Heart left ventricle (tissue), 16 donors: Measurements from ENCODE around the gene HORMAD2. TPM values are rescaled to one million over a fixed set of nuclear protein-coding genes. Genes with fewer than 3 reads are reported as not detected.
"Not testable (repeated sequence)": the region's sequence is repeated elsewhere in the genome, so short reads cannot be mapped to it uniquely, and the experiment has no call there.

ENCODE experiments used
- ATAC-seq, 4 donors: fragments of 200-7000 bp; cut with Tn5 transposase; one replicate each; pipeline ENCODE4 v1.9.1; 2020 to 2022; ENCODE audit warnings: moderate library complexity in 4 of 4, mild to moderate bottlenecking in 3 of 4, moderate number of reproducible peaks in 1 of 4
- DNase-seq, 5 donors: peaks; one replicate each; pipeline ENCODE4 v3.0.0-alpha.2; 2020
- H3K27ac ChIP-seq, 12 donors: fragments of 200-600 bp; sonication (generic) in 4 of 12; one replicate each; pipeline versions ENCODE4 v1.5.0 to v1.8.0; 2016 to 2022; ENCODE audit warnings: mild to moderate bottlenecking in 2 of 12
- H3K27me3 ChIP-seq, 9 donors: fragments of 200-600 bp; sonication (generic) in 2 of 9; one replicate each; pipeline versions ENCODE4 v1.5.1 to v1.8.0; 2016 to 2022; ENCODE audit warnings: mild to moderate bottlenecking in 3 of 9
- H3K36me3 ChIP-seq, 9 donors: fragments of 200-600 bp; sonication (generic) in 2 of 9; one replicate each; pipeline versions ENCODE4 v1.5.0 to v1.8.0; 2018 to 2022; ENCODE audit warnings: mild to moderate bottlenecking in 2 of 9
- H3K4me1 ChIP-seq, 12 donors: fragments of 200-600 bp; sonication (generic) in 4 of 12; one replicate each; pipeline versions ENCODE4 v1.5.0 to v1.8.0; 2016 to 2022; ENCODE audit warnings: mild to moderate bottlenecking in 3 of 12
- H3K4me3 ChIP-seq, 12 donors: fragments of 200-600 bp; sonication (generic) in 4 of 12; one replicate each; pipeline versions ENCODE4 v1.5.0 to v1.8.0; 2017 to 2022; ENCODE audit warnings: mild to moderate bottlenecking in 9 of 12, moderate library complexity in 4 of 12
- H3K9me3 ChIP-seq, 12 donors: fragments of 200-600 bp; sonication (generic) in 4 of 12; one replicate each; pipeline versions ENCODE4 v1.5.0 to v1.8.0; 2016 to 2022; ENCODE audit warnings: mild to moderate bottlenecking in 1 of 12
- CTCF ChIP-seq, 12 donors: fragments of 200-600 bp; sonication (generic) in 4 of 12; IDR thresholded peaks; one replicate each; pipeline versions ENCODE4 v1.5.0 to v1.8.0; 2018 to 2022; ENCODE audit warnings: antibody characterized with exemption in 12 of 12, mild to moderate bottlenecking in 5 of 12
- POLR2A ChIP-seq, 2 donors: fragments of 450-650 bp; IDR thresholded peaks; one replicate each; pipeline ENCODE4 v1.6.1; 2017; ENCODE audit warnings: antibody characterized with exemption in 2 of 2, mild to moderate bottlenecking in 2 of 2, moderate library complexity in 2 of 2
- WGBS, 4 donors: extraction: QIAGEN DNeasy Blood & Tissue Kit in 2 of 4; methylation state at CpG; one replicate each; pipeline versions ENCODE4 v1.1.5 to v1.1.7; 2013 to 2018; 5-methylcytosine and 5-hydroxymethylcytosine counted together
- intact Hi-C, 10 donors: fragments of 100-400 bp; cut with DNase I; formaldehyde crosslinking; loops; one replicate each; pipeline versions ENCODE4 v1.11.1 to v1.14.2; 2022
- polyA plus RNA-seq, 2 donors: library from polyadenylated mRNA; stranded (reverse); fragments of 200-250 nt; gene quantifications; one replicate each; pipeline ENCODE4 v1.2.3, GENCODE V29; 2013
- total RNA-seq, 9 donors: library from RNA; depleted of rRNA in 2 of 9; stranded (reverse); fragments of >200 nt in 2 of 9; fragmentation: NEBNext Ultra II Directional in 3 of 9; extraction: Animal tissue kit (Norgen Biotek cat#: 25700) in 3 of 9; gene quantifications; one replicate each; pipeline versions ENCODE4 v1.1.0 to v1.2.4, GENCODE V29; 2016 to 2023
- donor health status: ischemic (EF 13 %, LVEDD 7.1; RV severe dilation, severe dysfunction).
- donor health status: healthy with polysubstance abuse.
- donor health status: DM: no; HTN: yes; CAD: no.
- donor health status: DM: no; HTN: no; CAD: no.
- donor health status: ischemic (EF 25% LVEDD 6.9; RV normal size, moderate dysfunction).
- donor health status: ischemic (EF 25% LVEDD 5.7; RV mildly dilated, moderate dysfunction).
- donor health status: healthy.
- donor health status: DM: yes; HTN: yes; CAD: no.
- donor health status: ischemic (EF 35%, LVEDD 5.7; RV mildly dilated, moderate dysfunction).
- donor health status: nonischemic (EF 11% LVEDD 7.7; RV severe dilation, severe dysfunction).
- donor health status: DM: yes; HTN: yes; CAD: no.
- donor health status: PGD.
- donor health status: ischemic (EF 29% LVEDD 5.4; RV normal size, mild dysfunction).
- donor health status: nonischemic (EF 23%, LVEDD 6.1; RV moderate dilation, normal function).

Gene HORMAD2
- total and polyA plus RNA-seq, 11 donors, result not detected

GRCh38 chr22:30094804-30095203 is 14.5 kb downstream of the HORMAD2 start:
- intact Hi-C loops, result loop anchor here in 1 of 10 donors (5.0 kb wide), 1 partner anchor 458 kb away; no protein-coding TSS in a partner anchor
- Histone ChIP-seq H3K36me3 (no peaks in the 10 kb centered on the region), H3K4me1 (no peaks in the 10 kb centered on the region), H3K27me3 (peaks cover 0 to 45% (median 0%) of the 10 kb centered on the region in 9 donors), H3K27ac (no peak overlapping the region), H3K9me3 (peaks cover 0 to 6% (median 0%) of the 10 kb centered on the region in 12 donors), H3K4me3 (no peak overlapping the region)
- ATAC-seq (no peak), DNase-seq (no peak)
- TF ChIP-seq CTCF (IDR thresholded peaks at IDR 0.05) (no peak), POLR2A (IDR thresholded peaks at IDR 0.05) (no peak)
- WGBS, 4 donors, result 87 to 96% (median 90%) methylated on average over 1 of the region's 1 CpG

- no peak for ATAC-seq
- H3K36me3 ChIP-seq, result no peaks in the 10 kb centered on the region
- WGBS, 4 donors, result 22 to 38% (median 33%) methylated on average over 1 of the region's 1 CpG
- H3K9me3 ChIP-seq, result peaks cover 0 to 2% (median 0%) of the 10 kb centered on the region in 12 donors
- no peak overlapping the region for H3K4me3 ChIP-seq
- TF ChIP-seq CTCF (IDR thresholded peaks at IDR 0.05) (no peak), POLR2A (IDR thresholded peaks at IDR 0.05) (no peak)
- H3K4me1 ChIP-seq, result no peaks in the 10 kb centered on the region
- intact Hi-C loops, result no loop called here
- H3K27me3 ChIP-seq, result peaks cover 0 to 48% (median 0%) of the 10 kb centered on the region in 9 donors
- DNase-seq, result no peak
- no peak overlapping the region for H3K27ac ChIP-seq
These were observed 17.6 kb downstream of the HORMAD2 start for GRCh38 chr22:30097861-30098260.

GRCh38 chr22:30100770-30101169 is 20.5 kb downstream of the HORMAD2 start:
- H3K9me3 ChIP-seq, H3K4me1 ChIP-seq, ATAC-seq, DNase-seq, H3K27ac ChIP-seq, intact Hi-C loops, H3K36me3 ChIP-seq, H3K4me3 ChIP-seq: not testable (repeated sequence)
- H3K27me3 ChIP-seq, result peaks cover 0 to 48% (median 0%) of the 10 kb centered on the region in 9 donors
- WGBS, 4 donors, result 47 to 58% (median 52%) methylated on average over 2 of the region's 2 CpGs

- intact Hi-C loops, result loop anchor here in 6 of 10 donors (5.0 kb wide), 4 partner anchors 283 to 383 kb away; partner anchors contain the start of gene RNF215 (in 5 of the 6)
- H3K4me3 ChIP-seq, result no peak overlapping the region
- H3K27ac ChIP-seq, result no peak overlapping the region
- ATAC-seq (no peak), DNase-seq (no peak)
- TF ChIP-seq CTCF (IDR thresholded peaks at IDR 0.05) (no peak), POLR2A (IDR thresholded peaks at IDR 0.05) (no peak)
- no peaks in the 10 kb centered on the region for H3K4me1 ChIP-seq
- H3K36me3 ChIP-seq, result no peaks in the 10 kb centered on the region
- peaks cover 0 to 22% (median 0%) of the 10 kb centered on the region in 9 donors for H3K27me3 ChIP-seq
- 72 to 76% (median 75%) methylated on average over 3 of the region's 3 CpGs for WGBS, 4 donors
- H3K9me3 ChIP-seq, result no peaks in the 10 kb centered on the region
These were observed 24.4 kb downstream of the HORMAD2 start for GRCh38 chr22:30104501-30105156.
